Right forelimb (tissue), 1 donor: ENCODE data around the gene CACNA1C.

ENCODE experiments used
- DNase-seq: peaks from one replicate; pipeline ENCODE4 v3.0.0-alpha.2; 2018

Gene CACNA1C

DNA sequence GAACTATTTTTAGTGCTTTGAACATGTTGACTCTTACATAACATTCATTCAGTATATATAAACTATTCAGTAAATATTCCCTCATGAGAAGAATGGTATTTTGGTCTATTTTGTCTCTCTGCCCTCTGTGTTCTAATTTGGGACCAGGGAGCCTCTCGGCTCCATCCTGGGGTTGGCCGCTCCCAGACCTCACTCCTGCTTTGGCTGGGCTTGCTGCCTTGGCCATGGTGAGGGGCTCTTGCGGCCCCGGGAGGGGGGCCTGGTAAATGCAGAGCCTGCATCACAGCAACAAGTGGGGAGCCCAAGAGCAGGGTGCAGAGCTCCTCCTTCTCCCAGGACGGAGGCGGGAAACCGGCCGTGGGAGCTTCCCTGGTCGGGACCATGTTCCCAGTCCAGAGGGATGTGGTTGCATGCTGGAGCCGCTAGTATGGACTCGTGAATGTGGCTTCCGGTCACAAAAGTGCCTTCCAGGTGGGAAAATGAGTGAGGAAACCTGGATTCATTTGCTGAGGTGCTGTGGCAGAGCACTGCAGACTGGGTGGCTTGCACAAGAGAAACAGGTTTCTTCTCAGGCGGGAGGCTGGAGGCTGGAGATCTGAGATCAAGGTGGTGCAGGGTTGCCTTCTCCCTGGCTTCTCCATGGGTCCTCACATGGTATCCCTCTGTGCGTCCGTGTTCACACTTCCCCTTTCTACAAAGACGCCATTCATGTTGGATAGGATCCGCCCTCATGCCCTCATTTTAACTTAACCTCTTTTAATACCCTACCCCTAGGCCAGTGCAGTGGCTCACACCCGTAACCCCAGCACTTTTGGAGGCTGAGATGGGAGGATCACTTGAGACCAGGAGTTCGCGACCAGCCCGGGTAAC lies 250.2 kb downstream of the CACNA1C start:
- DNase-seq, result no peak

DNA sequence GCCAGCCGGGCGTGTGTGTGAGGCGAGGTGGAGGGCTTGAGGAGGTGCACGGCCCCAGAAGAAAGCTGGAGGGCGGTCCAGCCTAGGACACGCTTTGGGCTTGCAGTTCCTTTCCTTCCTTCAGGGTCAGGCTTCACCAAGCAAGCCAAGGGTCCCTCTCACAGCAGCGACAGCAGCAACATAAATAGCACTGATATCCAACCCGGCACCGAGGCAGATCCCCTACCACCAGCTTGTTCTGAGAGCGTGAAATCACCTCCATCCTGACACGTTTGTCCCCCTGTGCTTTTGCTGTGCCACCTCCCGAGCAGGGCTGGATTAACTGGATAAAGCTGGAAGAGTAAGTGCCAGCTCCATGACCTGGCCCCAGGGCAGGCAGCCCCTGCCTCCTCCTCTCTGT lies 251.4 kb downstream of the CACNA1C start:
- DNase-seq, result no peak

DNA sequence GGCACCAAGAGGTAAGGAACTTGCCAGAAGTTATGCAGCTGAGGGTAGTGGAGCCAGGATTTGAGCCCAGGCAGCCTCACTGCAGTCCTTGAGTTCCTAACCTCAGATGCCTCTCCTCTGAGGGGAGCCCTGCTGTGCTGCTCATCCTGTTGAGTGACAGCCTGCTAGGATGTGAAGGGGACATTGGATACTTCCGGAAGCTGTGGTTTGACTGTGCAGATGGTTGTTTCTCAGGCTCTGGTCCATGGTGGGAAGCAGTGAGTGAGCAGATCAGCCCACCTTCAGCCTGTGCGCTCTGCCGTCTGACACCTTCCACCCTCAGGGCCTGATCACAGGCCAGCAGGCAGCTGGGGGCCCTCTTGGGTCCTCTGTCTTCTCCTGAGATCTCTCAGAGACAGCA lies 253.2 kb downstream of the CACNA1C start:
- no peak for DNase-seq

DNA sequence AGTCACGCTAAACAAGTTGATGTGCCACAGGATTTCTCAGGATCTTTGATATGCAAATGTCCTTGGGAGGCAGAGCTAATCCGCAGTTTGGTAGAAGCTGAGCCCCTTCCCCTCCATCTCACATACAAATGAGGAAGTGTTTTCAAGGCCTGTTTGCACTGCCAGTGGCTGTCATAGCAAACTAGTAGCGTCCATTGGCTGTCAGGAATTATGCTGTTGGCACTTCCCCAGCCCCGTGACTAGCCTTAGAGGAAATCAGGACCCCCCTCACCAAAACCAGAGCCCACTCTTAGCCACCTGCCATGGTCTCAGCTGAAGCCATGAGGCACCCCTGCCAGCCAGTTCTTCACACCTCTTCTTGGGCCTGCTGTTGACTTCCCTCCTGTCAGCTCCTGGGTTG lies 253.9 kb downstream of the CACNA1C start:
- DNase-seq, result no peak

DNA sequence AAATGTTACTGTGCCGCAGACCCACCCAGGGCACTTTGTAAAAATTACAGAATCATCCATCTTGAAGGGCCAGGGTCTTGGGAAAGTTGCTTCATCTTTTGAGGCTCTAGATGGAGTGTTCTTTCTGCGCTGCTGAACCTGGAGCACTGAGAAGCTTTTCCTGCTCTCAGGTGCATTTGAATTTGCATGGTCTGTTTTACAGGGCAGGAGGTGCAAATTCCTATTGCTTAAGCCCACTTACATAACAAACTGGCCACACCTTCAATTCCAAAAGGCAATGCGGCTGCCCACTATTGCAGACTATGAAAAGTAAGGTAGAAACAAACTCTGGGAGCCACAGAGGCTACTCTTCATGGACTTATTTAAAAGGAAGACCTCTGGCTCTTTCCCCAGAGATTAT lies 254.8 kb downstream of the CACNA1C start:
- no peak for DNase-seq

DNA sequence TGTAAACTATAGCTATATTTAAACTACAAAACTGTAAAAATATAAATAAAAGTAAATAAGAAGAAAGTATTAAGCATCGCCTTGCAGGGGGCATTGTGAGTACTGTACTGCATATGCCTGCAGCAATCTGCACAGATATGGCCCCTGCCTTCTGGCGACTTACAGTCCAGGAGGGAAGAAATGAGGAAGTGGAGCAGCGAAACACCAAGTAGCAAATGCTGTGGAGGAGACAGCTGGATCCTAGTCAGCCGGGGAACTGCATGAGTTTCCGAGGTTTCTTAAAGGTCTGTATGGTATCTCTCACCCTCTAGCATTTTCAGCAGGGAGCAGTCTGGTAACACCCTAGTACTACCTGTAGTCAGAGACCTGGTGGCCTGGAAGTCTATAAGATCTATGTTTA lies 256.9 kb downstream of the CACNA1C start:
- DNase-seq, result no peak

DNA sequence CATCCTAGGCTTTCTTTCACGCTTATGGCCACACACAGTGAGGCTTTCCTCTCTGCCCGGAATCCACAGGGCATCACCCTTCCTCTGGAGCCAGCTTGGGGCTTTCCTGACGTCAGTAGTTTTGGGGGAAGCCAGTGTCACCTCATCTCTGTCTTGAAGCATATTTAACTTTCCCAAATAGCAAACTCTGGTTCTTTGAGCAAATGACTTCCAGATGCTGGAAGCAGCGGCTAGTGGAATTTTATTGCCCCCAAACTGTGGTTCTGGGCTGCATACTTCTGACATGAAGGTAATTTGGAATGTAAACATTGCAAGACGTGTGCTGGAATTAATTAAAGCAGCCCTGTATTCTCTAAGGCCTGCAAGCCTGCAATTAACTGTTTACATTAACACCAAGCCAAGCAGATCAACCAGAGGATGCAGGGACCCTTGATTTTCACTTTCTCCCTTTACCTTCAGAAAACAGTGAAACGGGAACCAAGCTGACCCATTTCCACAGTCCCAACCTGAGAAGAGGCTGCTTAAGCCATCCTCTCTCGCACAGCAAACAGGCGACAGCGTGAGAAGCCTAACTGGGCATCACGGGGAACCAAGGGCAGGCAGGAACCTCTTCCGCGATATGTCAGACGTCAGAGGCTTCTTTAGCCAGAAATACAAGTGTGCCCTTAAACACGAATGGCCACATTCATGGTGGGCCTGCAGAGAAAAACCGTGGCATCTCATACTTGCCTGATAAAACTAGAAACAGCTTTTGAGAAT lies 258.4 kb downstream of the CACNA1C start:
- DNase-seq, result peak; percentile 60

DNA sequence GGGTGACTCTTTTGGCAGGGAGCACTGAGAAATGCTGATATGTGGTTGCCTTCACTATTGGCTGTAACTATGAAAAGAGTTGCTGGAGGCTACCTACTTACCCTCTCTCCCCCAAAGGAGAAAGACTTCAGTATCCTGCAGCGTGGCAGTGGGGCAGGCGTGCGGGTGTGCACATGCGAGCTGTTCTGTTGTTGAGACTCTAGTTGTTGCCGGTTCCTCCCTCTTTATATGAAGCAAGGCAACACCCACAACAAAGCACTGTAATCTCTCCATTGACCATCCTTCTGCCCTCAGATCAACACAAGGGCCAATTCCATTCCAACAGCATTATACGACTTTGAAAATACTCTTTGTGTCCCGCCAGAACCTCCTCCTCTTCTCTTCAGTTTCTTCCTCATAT lies 259.4 kb downstream of the CACNA1C start:
- no peak for DNase-seq

DNA sequence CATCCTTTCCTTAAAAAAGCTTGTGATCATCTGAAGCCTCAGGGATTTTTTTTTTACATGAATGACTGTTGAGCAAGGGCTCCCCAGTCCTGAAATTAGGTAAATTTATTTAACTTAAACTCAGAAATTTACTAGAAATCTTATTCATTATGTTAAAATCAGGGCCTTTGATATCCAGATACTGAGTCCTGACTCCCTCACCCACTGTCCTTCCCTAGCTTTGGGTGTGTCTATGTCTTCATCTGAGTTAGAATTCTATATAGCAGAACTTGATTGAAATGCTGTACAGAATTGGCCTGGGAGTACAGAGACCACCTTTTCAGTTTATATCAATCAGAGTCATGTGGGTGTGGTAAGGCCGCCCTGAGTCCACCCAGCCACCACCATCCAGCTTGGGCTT lies 260.0 kb downstream of the CACNA1C start:
- no peak for DNase-seq

DNA sequence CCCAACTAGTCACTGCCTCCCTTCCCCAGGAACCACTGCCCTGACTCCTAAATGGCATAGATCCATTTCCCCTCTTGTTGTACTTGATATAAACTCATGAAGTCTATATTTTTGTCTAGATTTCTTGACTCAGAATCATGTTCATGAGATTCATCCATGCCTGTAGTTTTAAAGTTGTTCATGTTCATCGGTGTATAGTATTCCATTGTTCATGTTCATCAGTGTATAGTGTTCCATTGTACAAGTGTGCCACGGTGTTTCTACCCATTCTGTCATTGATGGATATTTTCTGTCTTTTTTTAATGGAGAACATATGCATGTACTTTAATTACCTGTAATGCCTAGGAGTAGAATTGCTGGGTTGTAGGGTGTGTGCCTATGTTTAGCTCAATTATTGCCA lies 261.7 kb downstream of the CACNA1C start:
- no peak for DNase-seq

DNA sequence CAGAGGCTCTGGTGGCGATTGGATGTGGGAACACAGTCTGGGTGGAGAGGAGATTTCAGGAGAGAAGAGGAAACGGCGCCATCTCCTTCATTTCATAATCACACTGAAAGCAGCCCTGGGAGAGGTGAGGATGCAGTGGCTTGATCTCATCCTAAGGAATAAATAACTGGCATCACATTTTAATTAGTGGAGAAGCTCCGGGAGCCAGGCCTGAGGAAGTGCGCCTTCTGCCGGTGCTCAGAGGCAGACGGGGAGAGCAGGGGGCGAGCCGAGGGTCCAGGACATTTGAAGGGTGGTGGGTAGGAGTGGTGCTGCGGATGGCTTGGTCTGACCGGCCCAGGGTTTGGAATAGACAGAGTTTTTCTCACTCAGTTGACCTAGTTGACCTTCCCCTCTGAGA lies 265.0 kb downstream of the CACNA1C start:
- no peak for DNase-seq

DNA sequence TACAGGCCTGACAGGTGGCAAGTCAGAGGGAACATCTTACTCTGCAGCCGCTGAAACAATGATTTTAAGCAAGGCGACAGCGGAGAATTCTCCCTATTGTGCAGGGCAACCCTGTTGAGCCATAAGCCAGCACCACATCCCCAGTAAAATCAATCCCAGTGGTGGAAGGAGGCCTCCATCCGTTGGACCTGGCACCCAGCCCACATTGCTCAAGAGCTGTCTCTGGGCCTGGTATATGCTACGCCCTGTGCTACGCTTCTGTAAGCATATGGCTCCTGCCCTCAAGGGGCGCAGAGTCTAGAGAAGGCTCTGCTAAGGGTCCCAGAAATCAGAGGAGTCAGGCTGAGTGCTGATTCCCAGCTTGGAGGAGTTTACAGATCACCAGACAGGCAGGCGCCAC lies 265.5 kb downstream of the CACNA1C start:
- DNase-seq, result no peak

DNA sequence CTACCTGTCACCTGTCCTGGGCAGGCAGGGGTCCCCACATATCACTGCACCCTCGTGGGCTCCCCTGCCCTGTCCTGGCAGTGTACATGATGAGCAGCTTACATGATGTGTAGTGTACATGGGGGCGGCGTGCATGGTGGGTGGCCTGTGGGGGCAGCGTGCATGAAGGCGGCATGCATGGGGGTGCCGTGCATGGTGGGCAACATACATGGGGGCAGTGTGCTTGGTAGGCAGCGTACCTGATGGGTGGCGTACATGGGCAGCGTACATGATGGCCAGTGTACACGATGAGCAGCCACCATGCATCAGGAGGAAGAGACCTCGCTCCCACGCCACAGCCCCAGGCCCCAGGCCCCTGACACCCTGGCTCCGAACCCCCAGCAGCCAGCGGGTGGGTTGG lies 266.3 kb downstream of the CACNA1C start:
- no peak for DNase-seq

DNA sequence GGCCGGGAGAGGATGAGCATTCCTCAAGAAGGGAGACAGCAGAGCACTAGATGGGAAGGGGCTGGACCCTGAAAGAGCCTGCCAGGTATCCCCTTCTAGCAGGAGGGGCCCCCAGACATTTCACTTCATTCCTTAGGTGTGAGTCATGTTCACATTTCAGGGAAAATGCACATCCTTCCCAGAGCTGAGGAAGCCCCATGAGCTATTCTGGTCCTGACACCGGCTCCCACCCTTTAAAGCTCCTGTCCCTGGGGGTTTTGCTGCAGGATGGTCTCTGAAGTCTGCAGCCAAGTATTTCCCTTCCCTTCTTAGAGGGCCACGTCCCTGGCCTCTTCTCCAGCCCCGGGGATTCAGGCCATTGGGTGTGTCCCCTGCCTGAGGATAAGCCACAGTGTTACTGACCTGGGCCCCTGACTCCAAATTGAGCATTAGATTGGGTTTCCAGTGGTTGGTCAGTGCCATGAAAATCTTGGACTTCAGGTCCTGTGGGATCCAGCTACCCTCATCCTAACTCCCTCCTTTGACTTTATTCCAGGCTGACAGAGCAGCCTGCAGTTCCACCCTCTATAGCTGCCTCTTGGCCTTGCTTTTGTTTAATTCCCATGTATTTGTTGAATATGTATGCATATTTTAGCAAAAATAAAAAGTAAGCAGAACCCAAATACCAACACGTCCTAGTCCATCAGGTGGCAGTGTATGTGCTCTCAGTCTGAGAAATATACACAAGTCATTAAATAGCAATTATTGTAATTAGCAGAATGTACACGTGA lies 267.1 kb downstream of the CACNA1C start:
- no peak for DNase-seq

DNA sequence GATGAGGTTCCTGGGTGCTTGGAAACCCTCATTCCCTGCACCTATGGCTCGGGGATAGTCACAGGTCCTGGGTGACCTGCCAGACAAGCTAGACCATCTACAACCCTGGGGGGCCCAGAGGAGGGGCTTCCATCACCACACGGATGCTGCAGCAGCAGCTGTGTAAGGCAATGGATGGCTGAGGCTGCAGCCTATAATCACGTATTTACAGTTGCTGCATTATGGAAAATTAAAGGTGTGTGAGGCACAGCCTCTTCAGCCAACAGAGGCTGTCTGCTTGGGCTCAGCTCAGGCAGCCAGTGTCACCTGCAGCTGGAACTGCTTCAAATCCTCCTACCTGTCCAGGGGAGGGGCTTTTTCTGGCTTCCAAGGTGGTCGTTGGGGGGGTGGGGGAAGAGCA lies 268.1 kb downstream of the CACNA1C start:
- peak; percentile 30 for DNase-seq

DNA sequence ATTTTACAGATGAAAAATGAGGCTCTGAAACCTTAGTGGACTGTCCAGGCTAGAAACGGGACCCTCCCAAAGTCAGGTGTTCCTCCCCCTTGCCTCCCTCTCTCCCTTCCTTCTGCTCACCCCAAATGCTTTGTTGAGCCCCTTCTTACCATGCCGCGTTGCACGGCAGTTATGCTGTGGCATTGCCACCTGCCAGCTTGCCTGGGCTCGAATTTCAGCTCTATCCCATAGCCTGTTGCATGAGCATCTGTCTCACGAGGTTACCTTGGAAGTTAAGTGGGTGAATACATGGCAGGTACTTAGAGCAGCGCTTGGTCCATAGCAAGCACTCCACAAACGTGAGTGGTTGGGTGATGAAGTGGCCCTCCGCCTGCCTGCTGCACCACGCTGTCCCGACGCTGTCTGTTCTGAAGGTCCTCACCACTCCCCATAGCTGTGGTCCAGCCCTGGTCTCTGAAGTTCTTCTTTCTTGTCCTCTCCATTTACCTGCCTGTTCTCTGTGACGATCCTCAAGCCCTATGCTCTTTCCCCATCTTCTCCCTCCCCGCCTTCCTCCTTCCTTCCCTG lies 269.9 kb downstream of the CACNA1C start:
- DNase-seq, result no peak

DNA sequence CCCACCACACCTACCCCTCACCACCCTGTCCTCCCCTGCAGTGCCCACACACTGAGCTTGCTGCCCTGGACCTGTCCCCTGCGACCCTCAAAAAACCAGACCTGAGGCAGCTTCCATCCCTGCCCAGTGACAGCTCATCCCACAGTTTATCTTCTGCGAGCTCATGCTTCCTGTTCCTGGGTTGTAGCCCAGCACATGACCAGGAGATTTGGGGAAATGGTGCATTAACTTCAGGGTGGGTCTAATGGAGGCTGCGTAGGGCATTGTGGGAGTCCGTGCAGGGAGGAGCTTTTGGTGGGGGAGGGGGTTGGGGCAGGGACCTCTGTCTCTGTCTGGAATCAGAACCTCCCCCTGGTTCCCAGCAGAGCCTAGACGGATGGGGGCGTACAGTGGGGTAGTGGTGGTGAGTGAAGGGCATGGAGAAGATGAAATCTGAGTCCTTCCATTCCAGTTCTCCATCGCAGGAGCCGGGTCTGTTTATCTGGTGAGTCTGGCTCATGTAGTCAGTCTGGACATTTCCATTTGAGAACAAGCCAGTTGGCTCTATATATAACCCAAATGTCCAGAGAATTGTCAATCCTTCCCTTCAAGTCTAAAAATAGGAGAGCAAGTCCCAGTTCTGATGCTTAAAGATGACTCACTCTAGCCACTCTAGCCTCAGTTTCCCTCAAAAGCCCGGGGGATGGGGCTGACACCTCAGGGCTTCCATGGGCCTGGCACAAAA lies 270.9 kb downstream of the CACNA1C start:
- no peak for DNase-seq

DNA sequence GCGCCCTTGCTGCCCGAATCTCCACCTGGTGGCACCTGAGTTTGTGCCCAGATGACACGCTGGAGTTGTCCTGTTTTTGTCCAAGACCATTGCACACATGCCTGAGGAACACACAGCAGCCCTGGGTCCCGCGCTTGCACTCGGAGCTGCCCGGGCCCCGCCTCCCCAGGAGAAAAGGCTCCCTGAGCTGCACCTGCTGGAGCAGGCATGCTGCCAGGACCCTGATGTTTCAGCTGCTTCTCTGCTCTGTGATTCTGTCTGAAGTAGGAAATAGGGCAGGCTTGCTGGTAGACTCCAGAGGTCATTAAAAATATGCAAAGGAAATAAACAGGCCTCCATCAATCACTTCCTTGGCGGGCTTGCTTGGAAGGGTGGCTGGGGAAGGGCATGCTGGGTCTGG lies 271.6 kb downstream of the CACNA1C start:
- peak; percentile 47 for DNase-seq

DNA sequence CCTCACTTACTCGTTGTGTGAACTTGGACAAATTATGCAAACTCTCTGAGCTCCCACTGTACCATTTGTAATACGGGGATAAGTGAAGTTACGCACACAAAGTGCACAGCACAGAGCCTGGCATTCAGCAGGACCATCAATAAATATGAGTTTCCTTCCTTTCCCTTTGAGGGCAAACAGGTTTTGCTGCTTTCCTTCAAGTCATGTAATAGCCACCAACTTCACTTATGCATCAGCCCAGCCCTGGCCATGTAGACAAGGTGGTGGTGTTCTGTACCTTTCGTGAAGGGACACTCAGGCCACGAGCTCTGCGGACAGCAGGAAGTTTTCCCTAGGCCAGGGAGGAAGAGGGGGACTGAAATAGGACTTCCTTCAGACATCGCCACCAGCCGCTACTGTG lies 272.7 kb downstream of the CACNA1C start:
- DNase-seq, result no peak

DNA sequence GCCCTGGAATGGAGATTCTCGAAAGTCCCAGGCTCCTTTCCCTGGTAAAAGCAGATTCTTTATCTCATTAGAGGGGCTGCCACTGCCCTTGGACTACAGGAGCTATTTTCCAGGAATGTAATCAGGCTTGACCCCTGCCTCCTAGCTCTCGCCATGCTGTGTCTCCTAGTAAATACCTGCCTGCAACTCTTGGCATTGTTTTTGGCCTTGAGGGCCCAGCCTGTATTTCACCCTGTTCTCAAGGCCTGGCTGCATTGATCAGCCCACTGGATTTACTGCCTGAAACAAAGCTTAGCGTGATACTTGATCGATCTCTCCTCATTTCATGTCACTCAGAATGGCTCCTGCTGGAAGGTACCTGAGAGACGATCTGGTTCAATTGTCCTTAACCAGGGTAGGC lies 273.7 kb downstream of the CACNA1C start:
- DNase-seq, result no peak

DNA sequence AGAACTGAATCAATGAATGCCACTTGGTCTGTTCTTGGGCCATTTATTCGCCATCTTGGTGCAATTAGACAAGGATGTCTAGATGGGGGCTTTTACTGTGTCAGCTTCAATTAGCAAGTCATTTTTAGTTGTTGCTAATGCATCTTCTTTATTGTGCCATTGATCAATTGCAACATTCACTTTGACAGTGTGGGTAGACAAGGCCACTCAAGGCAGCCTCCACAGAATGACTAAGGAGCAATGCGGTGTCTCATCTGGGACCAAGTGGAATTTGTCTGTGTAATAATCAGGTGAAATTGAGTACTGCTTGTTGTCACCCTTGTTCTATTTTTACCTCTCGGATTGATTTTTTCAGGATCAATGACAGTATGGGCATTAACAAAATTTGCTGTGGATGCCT lies 275.9 kb downstream of the CACNA1C start:
- no peak for DNase-seq

DNA sequence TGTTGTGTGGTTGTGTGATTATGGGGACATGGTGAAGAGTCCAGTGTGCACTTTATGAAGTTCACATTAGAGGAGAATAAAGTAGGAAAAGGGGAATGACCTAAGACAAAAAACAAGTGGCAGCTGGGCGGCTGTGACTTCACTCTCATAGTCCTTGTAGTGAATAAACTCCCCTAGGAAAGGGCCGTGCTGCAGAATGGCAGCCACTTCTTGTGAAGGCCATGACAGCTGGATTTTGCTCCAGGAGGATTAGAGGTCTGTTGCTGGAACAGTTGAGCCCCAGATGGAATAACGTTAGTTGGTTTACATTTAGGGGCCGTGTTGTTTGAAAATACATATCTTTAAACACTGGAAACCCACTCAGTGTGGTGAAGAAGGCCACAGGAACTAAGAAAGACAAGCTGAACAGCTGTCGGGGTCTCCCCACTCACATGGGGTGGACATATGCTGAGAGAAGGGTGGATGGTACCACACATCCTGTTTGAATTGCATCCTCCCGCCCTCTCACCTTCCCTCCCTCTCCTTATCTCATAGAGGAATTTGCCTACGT lies 276.9 kb downstream of the CACNA1C start:
- DNase-seq, result no peak
